ENCODE results near the gene AAMP. TPM values are rescaled to one million over a fixed set of nuclear protein-coding genes. Genes with fewer than 3 reads are reported as not detected.

Gene AAMP
- total RNA-seq, 6 experiments from 2014 or later = 71.6 to 91.3 (median 80.4) TPM

DNA sequence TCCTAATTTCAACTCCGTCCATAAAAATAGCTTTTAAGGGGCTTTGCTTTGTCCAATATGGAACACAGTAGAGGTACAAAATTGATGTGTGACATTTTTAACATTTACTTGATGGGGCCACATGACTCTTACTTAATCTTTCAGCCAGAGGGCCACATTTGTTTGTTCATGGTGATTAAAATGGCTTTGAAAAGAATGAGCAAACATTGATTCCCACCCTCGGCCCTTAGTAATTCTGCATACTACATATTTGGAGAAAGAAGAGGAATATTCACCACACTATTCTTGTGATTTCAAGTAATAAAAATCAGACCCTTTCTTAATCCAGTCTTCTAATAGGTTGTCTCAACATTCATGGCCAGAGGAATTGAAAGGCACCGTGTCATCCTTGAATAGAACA lies 35.4 kb downstream of the AAMP start:
- peaks cover 32% of the 10 kb centered on the region for H3K4me1 Mint-ChIP-seq (ENCODE audit: low read depth)
- DNase-seq = no peak
- H3K9me3 Mint-ChIP-seq = no peaks in the 10 kb centered on the region
- TF ChIP-seq, protein P1, sequence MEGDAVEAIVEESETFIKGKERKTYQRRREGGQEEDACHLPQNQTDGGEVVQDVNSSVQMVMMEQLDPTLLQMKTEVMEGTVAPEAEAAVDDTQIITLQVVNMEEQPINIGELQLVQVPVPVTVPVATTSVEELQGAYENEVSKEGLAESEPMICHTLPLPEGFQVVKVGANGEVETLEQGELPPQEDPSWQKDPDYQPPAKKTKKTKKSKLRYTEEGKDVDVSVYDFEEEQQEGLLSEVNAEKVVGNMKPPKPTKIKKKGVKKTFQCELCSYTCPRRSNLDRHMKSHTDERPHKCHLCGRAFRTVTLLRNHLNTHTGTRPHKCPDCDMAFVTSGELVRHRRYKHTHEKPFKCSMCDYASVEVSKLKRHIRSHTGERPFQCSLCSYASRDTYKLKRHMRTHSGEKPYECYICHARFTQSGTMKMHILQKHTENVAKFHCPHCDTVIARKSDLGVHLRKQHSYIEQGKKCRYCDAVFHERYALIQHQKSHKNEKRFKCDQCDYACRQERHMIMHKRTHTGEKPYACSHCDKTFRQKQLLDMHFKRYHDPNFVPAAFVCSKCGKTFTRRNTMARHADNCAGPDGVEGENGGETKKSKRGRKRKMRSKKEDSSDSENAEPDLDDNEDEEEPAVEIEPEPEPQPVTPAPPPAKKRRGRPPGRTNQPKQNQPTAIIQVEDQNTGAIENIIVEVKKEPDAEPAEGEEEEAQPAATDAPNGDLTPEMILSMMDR (IDR thresholded peaks at IDR 0.05) = no peak
- no peak overlapping the region for H3K4me3 Mint-ChIP-seq
- H3K36me3 Mint-ChIP-seq (ENCODE audit: low read depth) = peaks cover 59% of the 10 kb centered on the region
- H3K27ac Mint-ChIP-seq = no peak overlapping the region
- no peaks in the 10 kb centered on the region; the same call in none of the 2 replicates for H3K27me3 Mint-ChIP-seq (ENCODE audit: insufficient read depth)

DNA sequence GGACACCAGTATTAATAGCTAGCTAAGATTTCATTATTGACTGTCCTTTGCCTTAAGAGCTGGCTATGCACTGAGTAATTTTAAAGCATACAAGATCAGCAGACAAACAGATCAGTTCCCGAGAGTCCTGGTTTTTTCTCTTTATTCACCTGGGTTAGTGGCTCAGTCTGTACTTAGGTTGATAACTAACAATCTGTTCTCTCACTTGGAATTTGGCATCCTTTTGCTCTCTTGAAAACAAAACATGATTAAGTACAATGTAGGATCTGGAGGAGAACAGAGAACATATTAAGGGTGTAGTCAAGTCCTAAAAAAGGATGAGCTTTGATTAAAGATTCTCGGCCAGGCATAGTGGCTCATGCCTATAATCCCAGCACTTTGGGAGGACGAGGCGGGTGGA lies 36.4 kb downstream of the AAMP start:
- Mint-ChIP-seq H3K27ac (no peak overlapping the region), H3K9me3 (no peaks in the 10 kb centered on the region), H3K4me1 (ENCODE audit: low read depth) (peaks cover 41% of the 10 kb centered on the region), H3K4me3 (no peak overlapping the region), H3K36me3 (ENCODE audit: low read depth) (peaks cover 55% of the 10 kb centered on the region), H3K27me3 (ENCODE audit: insufficient read depth) (no peaks in the 10 kb centered on the region; the same call in none of the 2 replicates)
- TF ChIP-seq, protein P1 (IDR thresholded peaks at IDR 0.05) = no peak
- no peak for DNase-seq

DNA sequence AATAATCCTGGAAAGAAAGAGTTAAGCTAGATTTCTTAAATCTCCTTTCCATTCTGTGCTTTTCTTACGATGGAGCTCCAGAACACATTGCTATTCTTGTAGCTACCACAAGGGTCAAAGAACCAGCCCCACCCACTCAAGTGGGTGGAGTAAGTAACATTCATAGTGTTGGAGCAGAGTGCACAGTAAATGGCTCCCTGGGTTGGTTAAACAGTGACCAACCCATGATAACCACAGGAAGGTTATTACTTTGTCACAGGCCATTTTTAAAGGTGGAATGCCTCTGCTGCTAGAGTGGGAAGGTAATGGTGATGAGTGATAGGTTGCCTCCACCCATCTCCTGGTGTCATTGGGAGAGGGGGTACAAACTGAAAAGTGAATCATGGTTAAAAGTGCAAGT lies 39.1 kb downstream of the AAMP start:
- no peaks in the 10 kb centered on the region for H3K9me3 Mint-ChIP-seq
- peak overlapping the region; percentile 36 for H3K4me3 Mint-ChIP-seq
- peak; percentile 30 for DNase-seq
- H3K27me3 Mint-ChIP-seq (ENCODE audit: insufficient read depth) = peaks cover 2% of the 10 kb centered on the region
- peaks cover 70% of the 10 kb centered on the region for H3K36me3 Mint-ChIP-seq (ENCODE audit: low read depth)
- H3K4me1 Mint-ChIP-seq (ENCODE audit: low read depth) = peaks cover 60% of the 10 kb centered on the region
- peak overlapping the region; percentile 54 for H3K27ac Mint-ChIP-seq
- TF ChIP-seq, protein P1 (IDR thresholded peaks at IDR 0.05) = peak; percentile 68

DNA sequence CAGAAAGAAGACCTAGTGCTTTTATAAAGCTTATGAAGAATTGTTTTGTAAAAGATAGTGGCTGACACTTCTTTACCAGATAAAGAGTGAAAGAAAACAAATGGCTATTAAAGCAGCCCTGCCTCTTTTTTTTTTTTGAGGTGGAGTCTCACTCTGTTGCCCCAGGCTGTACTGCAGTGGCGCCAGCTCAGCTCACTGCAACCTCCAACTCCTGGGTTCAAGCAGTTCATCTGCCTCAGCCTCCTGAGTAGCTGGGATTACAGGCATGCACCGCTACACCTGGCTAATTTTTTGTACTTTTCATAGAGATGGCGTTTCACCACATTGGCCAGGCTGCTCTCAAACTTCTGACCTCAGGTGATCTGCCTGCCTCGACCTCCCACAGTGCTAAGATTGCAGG lies 40.1 kb downstream of the AAMP start:
- H3K27ac Mint-ChIP-seq = peak overlapping the region; percentile 54
- DNase-seq = peak; percentile 32
- H3K9me3 Mint-ChIP-seq = no peaks in the 10 kb centered on the region
- peaks cover 72% of the 10 kb centered on the region for H3K36me3 Mint-ChIP-seq (ENCODE audit: low read depth)
- H3K4me3 Mint-ChIP-seq = peak overlapping the region; percentile 36
- peaks cover 2% of the 10 kb centered on the region for H3K27me3 Mint-ChIP-seq (ENCODE audit: insufficient read depth)
- TF ChIP-seq, protein P1 (IDR thresholded peaks at IDR 0.05) = no peak
- H3K4me1 Mint-ChIP-seq (ENCODE audit: low read depth) = peaks cover 71% of the 10 kb centered on the region

DNA sequence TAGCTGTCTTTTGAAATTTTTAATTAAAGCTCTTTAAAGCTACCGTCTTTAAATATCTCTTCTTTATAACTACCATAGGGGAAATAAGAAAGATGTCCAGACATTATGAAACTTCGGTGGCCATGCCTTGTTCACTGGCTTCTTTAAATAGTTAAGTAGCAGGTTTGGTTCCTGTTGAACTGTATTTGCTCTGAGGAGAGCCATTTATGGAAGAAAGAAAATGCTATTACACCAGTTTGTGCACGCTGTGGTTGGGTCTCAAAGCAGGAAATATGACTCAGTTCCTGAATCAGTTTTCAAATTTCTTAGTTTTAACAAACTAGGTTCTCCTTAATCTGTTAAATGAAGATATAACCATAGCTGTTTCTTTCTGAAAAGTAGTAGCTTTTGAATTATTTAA lies 40.7 kb downstream of the AAMP start:
- Mint-ChIP-seq H3K4me1 (ENCODE audit: low read depth) (peaks cover 75% of the 10 kb centered on the region), H3K36me3 (ENCODE audit: low read depth) (peaks cover 72% of the 10 kb centered on the region), H3K9me3 (no peaks in the 10 kb centered on the region), H3K4me3 (peak overlapping the region; percentile 40), H3K27me3 (ENCODE audit: insufficient read depth) (peaks cover 2% of the 10 kb centered on the region), H3K27ac (peak overlapping the region; percentile 86)
- TF ChIP-seq, protein P1 (IDR thresholded peaks at IDR 0.05) = no peak
- DNase-seq = peak; percentile 74

Data from HFFc6 (cell line).